A549 (cell line): ENCODE results near the gene CLDN18. TPM values are rescaled to one million over a fixed set of nuclear protein-coding genes. Genes with fewer than 3 reads are reported as not detected.

Experiments used
- ATAC-seq, 2 experiments: fragments of 200-7000 bp in 1 of 2; fragments of >200 bp in 1 of 2; cut with Nextera tagmentation in 1 of 2; cut with Tn5 transposase in 1 of 2; 3 replicates each; pipeline versions ENCODE4 v1.8.0 to v1.9.1; 2018 to 2020; ENCODE audit warnings: mild to moderate bottlenecking in 1 of 2, moderate library complexity in 1 of 2
- CTCF ChIA-PET: fragments of 300-600 bp; sonication (Branson Sonifier 250); formaldehyde crosslinking; extraction: SDS; loops from one replicate; lab custom pipeline; 2021; ENCODE audit warnings: antibody characterized with exemption, inconsistent platforms; lab: Yijun Ruan, JAX
- POLR2A ChIA-PET: fragments of 350-600 bp; formaldehyde crosslinking; extraction: SDS; loops from one replicate; lab custom pipeline; 2021; ENCODE audit warnings: antibody characterized with exemption, inconsistent platforms; lab: Yijun Ruan, JAX
- DNase-seq, 2 experiments: peaks; one replicate each; pipeline versions ENCODE4 v3.0.0 to v3.0.0-alpha.2; 2011 to 2016; ENCODE audit warnings: low read depth in 1 of 2, low spot score in 1 of 2
- FAIRE-seq: peaks from 2 replicates; lab custom pipeline; 2011; peaks lifted over from hg19 to GRCh38; lab: Jason Lieb, UNC
- H3K27ac ChIP-seq, 2 experiments: fragments of >200 bp; sonication (Bioruptor Twin); formaldehyde crosslinking; 3 replicates each; pipeline ENCODE4 v1.5.1; 2016 to 2017
- H3K4me1 ChIP-seq: fragments of >200 bp; sonication (Bioruptor Twin); formaldehyde crosslinking; 3 replicates; pipeline ENCODE4 v1.6.1; 2016
- H3K4me2 ChIP-seq: fragments of >200 bp; sonication (Bioruptor Twin); formaldehyde crosslinking; 3 replicates; pipeline ENCODE4 v1.6.1; 2016
- H3K4me3 ChIP-seq: fragments of >200 bp; sonication (Bioruptor Twin); formaldehyde crosslinking; 3 replicates; pipeline ENCODE4 v1.5.1; 2016
- H3K9me3 ChIP-seq: fragments of >200 bp; sonication (Bioruptor Twin); formaldehyde crosslinking; 3 replicates; pipeline ENCODE4 v1.6.1; 2016
- CBX8 ChIP-seq: fragments of 200-600 bp; sonication (generic); IDR thresholded peaks from 2 replicates; pipeline ENCODE4 v1.6.1; 2016
- E2F6 ChIP-seq: IDR thresholded peaks from 2 replicates; pipeline ENCODE4 v1.6.1; 2012; ENCODE audit warnings: low read depth, borderline replicate concordance
- EHMT2 ChIP-seq: fragments of 200-600 bp; sonication (generic); IDR thresholded peaks from 2 replicates; pipeline ENCODE4 v1.6.1; 2016; ENCODE audit warnings: antibody characterized with exemption, low read depth, mild to moderate bottlenecking, moderate library complexity
- EP300 ChIP-seq, 2 experiments: fragments of >200 bp; sonication (Bioruptor Twin); formaldehyde crosslinking; IDR thresholded peaks; 2 replicates in 1 of 2; 3 replicates in 1 of 2; pipeline ENCODE4 v1.6.1; 2016 to 2017
- FOSB ChIP-seq: fragments of 250-450 bp; sonication (Bioruptor Pico); IDR thresholded peaks from 2 replicates; pipeline ENCODE4 v1.5.0; 2020; ENCODE audit warnings: mild to moderate bottlenecking, moderate library complexity
- HES2 ChIP-seq: fragments of >200 bp; sonication (Bioruptor Twin); formaldehyde crosslinking; IDR thresholded peaks from 2 replicates; pipeline ENCODE4 v1.6.1; 2016
- HOXB13 ChIP-seq: fragments of 250-450 bp; sonication (Bioruptor Pico); IDR thresholded peaks from 2 replicates; pipeline ENCODE4 v1.5.0; 2020; ENCODE audit warnings: low read depth, mild to moderate bottlenecking, moderate library complexity
- HOXB5 ChIP-seq: fragments of 250-450 bp; sonication (Bioruptor Pico); IDR thresholded peaks from 2 replicates; pipeline ENCODE4 v1.5.0; 2020; ENCODE audit warnings: mild to moderate bottlenecking, moderate library complexity
- JUN ChIP-seq, 2 experiments: fragments of >200 bp; sonication (Bioruptor Twin); formaldehyde crosslinking; IDR thresholded peaks; 2 replicates in 1 of 2; 3 replicates in 1 of 2; pipeline ENCODE4 v1.6.1; 2016 to 2017
- KDM1A ChIP-seq: fragments of 200-600 bp; sonication (generic); IDR thresholded peaks from 2 replicates; pipeline ENCODE4 v1.6.1; 2016; ENCODE audit warnings: low read depth, mild to moderate bottlenecking
- NFE2L2 ChIP-seq: fragments of 150-350 bp; conservative IDR thresholded peaks from 2 replicates; pipeline ENCODE4 v1.6.1; 2014; ENCODE audit warnings: low read length
- PBX3 ChIP-seq: IDR thresholded peaks from 2 replicates; pipeline ENCODE4 v1.6.1; 2012
- PHF8 ChIP-seq: fragments of 200-600 bp; sonication (generic); IDR thresholded peaks from 2 replicates; pipeline ENCODE4 v1.6.1; 2016; ENCODE audit warnings: low read depth, mild to moderate bottlenecking, antibody characterized with exemption, moderate library complexity, borderline replicate concordance
- POLR2A ChIP-seq: IDR thresholded peaks from 2 replicates; pipeline ENCODE4 v1.6.1; 2012; ENCODE audit warnings: mild to moderate bottlenecking, low read length
- POLR2AphosphoS2 ChIP-seq: conservative IDR thresholded peaks from 2 replicates; pipeline ENCODE4 v1.6.1; 2012; ENCODE audit warnings: low read length, improper control_type of control experiment, inconsistent platforms
- RAD21 ChIP-seq, 2 experiments: fragments of >200 bp in 1 of 2; sonication (Bioruptor Twin) in 1 of 2; formaldehyde crosslinking in 1 of 2; IDR thresholded peaks in 1 of 2; conservative IDR thresholded peaks in 1 of 2; 2 replicates in 1 of 2; 3 replicates in 1 of 2; pipeline ENCODE4 v1.6.1; 2012 to 2018; ENCODE audit warnings: inconsistent platforms in 1 of 2
- RCOR1 ChIP-seq: fragments of 150-350 bp; IDR thresholded peaks from 2 replicates; pipeline ENCODE4 v1.6.1; 2014; ENCODE audit warnings: antibody characterized with exemption, low read length, low read depth
- RFX5 ChIP-seq: fragments of 450-650 bp; IDR thresholded peaks from 2 replicates; pipeline ENCODE4 v1.7.1; 2014; ENCODE audit warnings: antibody characterized with exemption, mild to moderate bottlenecking, moderate library complexity
- SMC3 ChIP-seq: fragments of >200 bp; sonication (Bioruptor Twin); formaldehyde crosslinking; IDR thresholded peaks from 3 replicates; pipeline ENCODE4 v1.6.1; 2018; ENCODE audit warnings: inconsistent platforms
- USF2 ChIP-seq: fragments of 450-650 bp; IDR thresholded peaks from 2 replicates; pipeline ENCODE4 v1.6.1; 2014; ENCODE audit warnings: antibody characterized with exemption
- ZNF302 ChIP-seq: fragments of 250-450 bp; sonication (Bioruptor Pico); IDR thresholded peaks from 2 replicates; pipeline ENCODE4 v1.9.0; 2021; ENCODE audit warnings: inconsistent platforms, mild to moderate bottlenecking, moderate library complexity
- ZSCAN20 ChIP-seq: fragments of 250-450 bp; sonication (Bioruptor Pico); IDR thresholded peaks from 2 replicates; pipeline ENCODE4 v1.8.0; 2022; ENCODE audit warnings: mild to moderate bottlenecking, moderate library complexity
- WGBS: methylation state at CpG from one replicate; pipeline ENCODE4 v1.1.6; 2017; ENCODE audit errors: missing lambda C conversion rate; 5-methylcytosine and 5-hydroxymethylcytosine counted together
- polyA plus RNA-seq, 4 experiments: library from polyadenylated mRNA; depleted of rRNA in 3 of 4; stranded (reverse); fragments of >200 nt; fragmentation: RNase III in 1 of 4; extraction: RNeasy Plus Mini Kit Qiagen cat#74134 plus additional on column Dnase treatment in 1 of 4; gene quantifications; 2 replicates in 3 of 4; 3 replicates in 1 of 4; pipeline ENCODE4 v1.2.3, GENCODE V29; 2011 to 2017
- TF ChIP-seq, protein P1 (sequence below): fragments of 150-350 bp; IDR thresholded peaks from 2 replicates; pipeline ENCODE4 v1.6.1; 2014; ENCODE audit warnings: low read depth, mild to moderate bottlenecking, low read length
- TF ChIP-seq, protein P2 (sequence below): fragments of 250-450 bp; sonication (Bioruptor Pico); IDR thresholded peaks from 2 replicates; pipeline ENCODE4 v1.5.0; 2020; ENCODE audit warnings: low read depth, mild to moderate bottlenecking, moderate library complexity

CLDN18 gene
- polyA plus RNA-seq, 2 of the 4 experiments (the other 2 are of a cell fraction) = not detected

GRCh38 chr3:138065949-138066348 is 56.0 kb downstream of the CLDN18 start (continued):
- no peak for TF ChIP-seq NFE2L2
- no peak for TF ChIP-seq HES2
- TF ChIP-seq PHF8 = no peak
- TF ChIP-seq ZSCAN20 (CRISPR knock-in tag) = no peak
- TF ChIP-seq, protein P1, sequence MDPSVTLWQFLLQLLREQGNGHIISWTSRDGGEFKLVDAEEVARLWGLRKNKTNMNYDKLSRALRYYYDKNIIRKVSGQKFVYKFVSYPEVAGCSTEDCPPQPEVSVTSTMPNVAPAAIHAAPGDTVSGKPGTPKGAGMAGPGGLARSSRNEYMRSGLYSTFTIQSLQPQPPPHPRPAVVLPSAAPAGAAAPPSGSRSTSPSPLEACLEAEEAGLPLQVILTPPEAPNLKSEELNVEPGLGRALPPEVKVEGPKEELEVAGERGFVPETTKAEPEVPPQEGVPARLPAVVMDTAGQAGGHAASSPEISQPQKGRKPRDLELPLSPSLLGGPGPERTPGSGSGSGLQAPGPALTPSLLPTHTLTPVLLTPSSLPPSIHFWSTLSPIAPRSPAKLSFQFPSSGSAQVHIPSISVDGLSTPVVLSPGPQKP = no peak
- no peak for TF ChIP-seq RAD21 (conservative IDR thresholded peaks at IDR 0.05 in 1 of 2, IDR thresholded peaks at IDR 0.05 in 1 of 2)
- TF ChIP-seq POLR2AphosphoS2 = no peak
- no peak for TF ChIP-seq JUN (IDR thresholded peaks at IDR 0.05)
- TF ChIP-seq EHMT2 = no peak
- no peak for TF ChIP-seq KDM1A
- no peak for TF ChIP-seq HOXB5 (CRISPR knock-in tag)
- TF ChIP-seq E2F6 = no peak
- no peak for TF ChIP-seq RCOR1

GRCh38 chr3:138066383-138066782 is 56.4 kb downstream of the CLDN18 start:
- DNase-seq (no peak), FAIRE-seq (no peak), ATAC-seq (no peak)
- no peak for TF ChIP-seq ZNF302 (CRISPR knock-in tag)
- TF ChIP-seq HOXB13 (CRISPR knock-in tag) = no peak
- TF ChIP-seq, protein P2, sequence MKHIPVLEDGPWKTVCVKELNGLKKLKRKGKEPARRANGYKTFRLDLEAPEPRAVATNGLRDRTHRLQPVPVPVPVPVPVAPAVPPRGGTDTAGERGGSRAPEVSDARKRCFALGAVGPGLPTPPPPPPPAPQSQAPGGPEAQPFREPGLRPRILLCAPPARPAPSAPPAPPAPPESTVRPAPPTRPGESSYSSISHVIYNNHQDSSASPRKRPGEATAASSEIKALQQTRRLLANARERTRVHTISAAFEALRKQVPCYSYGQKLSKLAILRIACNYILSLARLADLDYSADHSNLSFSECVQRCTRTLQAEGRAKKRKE = no peak
- TF ChIP-seq POLR2AphosphoS2 = no peak
- no peak for TF ChIP-seq RFX5
- TF ChIP-seq HOXB5 (CRISPR knock-in tag) = no peak
- TF ChIP-seq PHF8 = no peak
- TF ChIP-seq FOSB (CRISPR knock-in tag) = no peak
- TF ChIP-seq CBX8 = no peak
- TF ChIP-seq RCOR1 = no peak
- no peak for TF ChIP-seq SMC3
- no peak for TF ChIP-seq USF2
- no peak for TF ChIP-seq PBX3
- no peak for TF ChIP-seq POLR2A
- TF ChIP-seq EP300 (IDR thresholded peaks at IDR 0.05) = no peak
- Histone ChIP-seq H3K27ac (no peak overlapping the region), H3K4me1 (no peaks in the 10 kb centered on the region), H3K9me3 (no peaks in the 10 kb centered on the region), H3K4me3 (no peak overlapping the region), H3K4me2 (no peak overlapping the region)
- ChIA-PET POLR2A (no interaction called here), CTCF (interaction anchor here (1.1 to 13.1 kb wide), 3 partner anchors 14 to 52 kb away, joined by 3 to 224 read pairs (median 13); partner anchors contain the start of gene DZIP1L)
- 87% methylated on average over 8 of the region's 8 CpGs for WGBS
